Nephron (organoid): ENCODE data around the gene STRADB.

Experiments
- H3K27ac Mint-ChIP-seq, 3 experiments: 2 replicates each; pipeline ENCODE4 v1.8.0; 2020; ENCODE audit warnings: mixed read lengths in 3 of 3, mild to moderate bottlenecking in 2 of 3, moderate library complexity in 1 of 3
- H3K27me3 Mint-ChIP-seq: 2 replicates; pipeline ENCODE4 v1.8.0; 2021; ENCODE audit warnings: low read depth, mild to moderate bottlenecking, moderate library complexity, mixed read lengths
- H3K36me3 Mint-ChIP-seq: 2 replicates; pipeline ENCODE4 v1.8.0; 2020; ENCODE audit warnings: low read depth, mixed read lengths
- H3K4me1 Mint-ChIP-seq: 2 replicates; pipeline ENCODE4 v1.8.0; 2020; ENCODE audit warnings: mixed read lengths
- H3K4me3 Mint-ChIP-seq, 3 experiments: 2 replicates each; pipeline ENCODE4 v1.8.0; 2020; ENCODE audit warnings: mild to moderate bottlenecking in 3 of 3, mixed read lengths in 3 of 3, moderate library complexity in 2 of 3
- H3K9me3 Mint-ChIP-seq: 2 replicates; pipeline ENCODE4 v1.8.0; 2020; ENCODE audit warnings: mixed read lengths
- TF ChIP-seq, protein P1 (sequence below), 3 experiments: fragments of 200-600 bp; sonication (generic); IDR thresholded peaks; one replicate each; pipeline ENCODE4 v1.5.0; 2021; ENCODE audit warnings: antibody characterized with exemption in 3 of 3; ENCODE audit not compliant: unreplicated experiment in 3 of 3

Gene STRADB

DNA sequence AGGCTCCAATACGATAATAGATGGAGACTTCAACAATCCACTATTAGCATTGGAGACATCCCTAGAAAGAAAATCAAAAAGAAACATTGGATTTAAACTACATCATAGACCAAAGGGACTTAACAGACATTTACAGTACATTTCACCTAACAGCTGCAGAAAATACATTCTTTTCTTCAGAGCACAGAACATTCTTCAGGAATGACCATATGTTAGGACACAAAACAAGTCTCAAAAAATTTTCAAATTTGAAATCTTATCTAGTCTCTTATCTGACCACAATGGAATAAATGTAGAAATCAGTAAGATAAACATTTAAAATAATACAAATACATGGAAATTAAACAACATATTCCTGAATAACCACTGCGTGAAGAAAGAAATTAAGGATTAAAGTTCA lies 68.7 kb downstream of the STRADB start:
- no peaks in the 10 kb centered on the region for H3K27me3 Mint-ChIP-seq
- H3K4me1 Mint-ChIP-seq = no peaks in the 10 kb centered on the region
- H3K36me3 Mint-ChIP-seq = no peaks in the 10 kb centered on the region
- no peak overlapping the region for H3K4me3 Mint-ChIP-seq
- TF ChIP-seq, protein P1, sequence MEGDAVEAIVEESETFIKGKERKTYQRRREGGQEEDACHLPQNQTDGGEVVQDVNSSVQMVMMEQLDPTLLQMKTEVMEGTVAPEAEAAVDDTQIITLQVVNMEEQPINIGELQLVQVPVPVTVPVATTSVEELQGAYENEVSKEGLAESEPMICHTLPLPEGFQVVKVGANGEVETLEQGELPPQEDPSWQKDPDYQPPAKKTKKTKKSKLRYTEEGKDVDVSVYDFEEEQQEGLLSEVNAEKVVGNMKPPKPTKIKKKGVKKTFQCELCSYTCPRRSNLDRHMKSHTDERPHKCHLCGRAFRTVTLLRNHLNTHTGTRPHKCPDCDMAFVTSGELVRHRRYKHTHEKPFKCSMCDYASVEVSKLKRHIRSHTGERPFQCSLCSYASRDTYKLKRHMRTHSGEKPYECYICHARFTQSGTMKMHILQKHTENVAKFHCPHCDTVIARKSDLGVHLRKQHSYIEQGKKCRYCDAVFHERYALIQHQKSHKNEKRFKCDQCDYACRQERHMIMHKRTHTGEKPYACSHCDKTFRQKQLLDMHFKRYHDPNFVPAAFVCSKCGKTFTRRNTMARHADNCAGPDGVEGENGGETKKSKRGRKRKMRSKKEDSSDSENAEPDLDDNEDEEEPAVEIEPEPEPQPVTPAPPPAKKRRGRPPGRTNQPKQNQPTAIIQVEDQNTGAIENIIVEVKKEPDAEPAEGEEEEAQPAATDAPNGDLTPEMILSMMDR (IDR thresholded peaks at IDR 0.05; ENCODE audit: unreplicated experiment in 3 of 3) = no peak
- H3K9me3 Mint-ChIP-seq = peaks cover 32% of the 10 kb centered on the region
- no peak overlapping the region for H3K27ac Mint-ChIP-seq

DNA sequence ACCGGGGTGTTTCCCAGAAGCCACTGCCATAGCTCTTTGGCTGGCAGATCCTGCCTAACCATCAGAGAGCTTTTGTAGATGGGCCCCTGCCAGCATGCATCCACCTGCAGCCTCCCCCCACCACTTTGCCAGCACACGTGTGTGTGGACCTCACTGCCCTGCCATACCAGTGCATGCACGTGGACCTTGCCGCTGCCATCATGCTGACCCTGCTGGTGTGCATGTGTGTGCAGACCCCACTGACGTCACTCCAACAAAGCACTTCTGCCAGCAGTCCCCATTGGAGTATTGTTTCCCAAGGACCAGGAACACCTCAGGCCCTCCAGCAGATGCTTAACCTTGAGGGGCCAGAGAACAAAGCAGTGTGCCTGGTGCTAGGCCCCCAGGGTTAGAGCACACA lies 71.4 kb downstream of the STRADB start:
- H3K27ac Mint-ChIP-seq = no peak overlapping the region
- no peaks in the 10 kb centered on the region for H3K36me3 Mint-ChIP-seq
- peaks cover 50% of the 10 kb centered on the region for H3K9me3 Mint-ChIP-seq
- H3K4me1 Mint-ChIP-seq = no peaks in the 10 kb centered on the region
- H3K4me3 Mint-ChIP-seq = no peak overlapping the region
- TF ChIP-seq, protein P1 (IDR thresholded peaks at IDR 0.05; ENCODE audit: unreplicated experiment in 3 of 3) = no peak
- H3K27me3 Mint-ChIP-seq = no peaks in the 10 kb centered on the region

DNA sequence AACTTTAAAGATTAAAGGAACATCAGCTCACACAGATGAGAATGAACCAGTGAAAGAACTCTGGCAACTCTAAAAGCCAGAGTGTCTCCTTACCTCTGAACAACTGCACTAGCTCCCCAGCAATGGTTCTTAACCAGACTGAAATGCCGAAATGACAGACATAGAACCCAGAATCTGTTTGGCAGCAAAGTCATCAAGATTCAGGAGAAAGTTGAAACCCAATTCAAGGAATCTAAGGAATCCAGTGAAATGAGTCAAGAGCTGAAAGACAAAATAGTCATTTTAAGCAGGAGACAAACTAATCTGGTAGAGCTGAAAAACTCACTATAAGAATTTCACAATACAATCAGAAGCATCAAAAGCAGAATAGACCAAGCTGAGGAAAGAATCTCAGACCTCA lies 72.0 kb downstream of the STRADB start:
- peaks cover 52% of the 10 kb centered on the region for H3K9me3 Mint-ChIP-seq
- H3K27ac Mint-ChIP-seq = no peak overlapping the region
- TF ChIP-seq, protein P1 (IDR thresholded peaks at IDR 0.05; ENCODE audit: unreplicated experiment in 3 of 3) = no peak
- H3K27me3 Mint-ChIP-seq = no peaks in the 10 kb centered on the region
- H3K36me3 Mint-ChIP-seq = no peaks in the 10 kb centered on the region
- H3K4me1 Mint-ChIP-seq = no peaks in the 10 kb centered on the region
- no peak overlapping the region for H3K4me3 Mint-ChIP-seq
